Body of pancreas (tissue), 4 donors: ENCODE measurements around the gene ABHD18.

Experiments
- POLR2A ChIP-seq, 3 donors: fragments of 450-650 bp; IDR thresholded peaks; one replicate each; pipeline ENCODE4 v1.6.1; 2016; ENCODE audit warnings: antibody characterized with exemption in 3 of 3, mild to moderate bottlenecking in 2 of 3
- TF ChIP-seq, protein P1 (sequence below), 7 experiments: fragments of 450-650 bp in 4 of 7; fragments of 200-600 bp in 3 of 7; sonication (generic) in 3 of 7; IDR thresholded peaks; one replicate each; pipeline ENCODE4 v1.5.1; 2016 to 2019; ENCODE audit warnings: antibody characterized with exemption in 7 of 7

DNA sequence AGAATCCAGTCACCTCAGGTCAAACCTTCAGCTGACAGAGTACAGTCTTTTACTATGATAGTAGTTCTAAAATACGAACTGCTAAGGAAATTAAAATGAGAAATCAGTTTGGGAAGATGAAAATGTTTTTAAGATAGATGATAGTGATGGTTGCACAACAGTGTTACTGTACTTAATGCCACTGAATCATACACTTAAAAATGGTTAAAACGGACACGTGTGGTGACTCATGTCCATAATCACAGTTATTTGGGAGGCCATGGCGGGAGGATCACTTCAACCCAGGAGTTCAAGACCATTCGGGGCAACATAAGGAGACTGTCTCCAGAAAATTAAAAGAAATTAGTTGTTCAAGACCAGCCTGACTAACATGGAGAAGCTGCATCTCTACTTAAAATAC is 41.4 kb downstream of the ABHD18 start:
- TF ChIP-seq, protein P1, sequence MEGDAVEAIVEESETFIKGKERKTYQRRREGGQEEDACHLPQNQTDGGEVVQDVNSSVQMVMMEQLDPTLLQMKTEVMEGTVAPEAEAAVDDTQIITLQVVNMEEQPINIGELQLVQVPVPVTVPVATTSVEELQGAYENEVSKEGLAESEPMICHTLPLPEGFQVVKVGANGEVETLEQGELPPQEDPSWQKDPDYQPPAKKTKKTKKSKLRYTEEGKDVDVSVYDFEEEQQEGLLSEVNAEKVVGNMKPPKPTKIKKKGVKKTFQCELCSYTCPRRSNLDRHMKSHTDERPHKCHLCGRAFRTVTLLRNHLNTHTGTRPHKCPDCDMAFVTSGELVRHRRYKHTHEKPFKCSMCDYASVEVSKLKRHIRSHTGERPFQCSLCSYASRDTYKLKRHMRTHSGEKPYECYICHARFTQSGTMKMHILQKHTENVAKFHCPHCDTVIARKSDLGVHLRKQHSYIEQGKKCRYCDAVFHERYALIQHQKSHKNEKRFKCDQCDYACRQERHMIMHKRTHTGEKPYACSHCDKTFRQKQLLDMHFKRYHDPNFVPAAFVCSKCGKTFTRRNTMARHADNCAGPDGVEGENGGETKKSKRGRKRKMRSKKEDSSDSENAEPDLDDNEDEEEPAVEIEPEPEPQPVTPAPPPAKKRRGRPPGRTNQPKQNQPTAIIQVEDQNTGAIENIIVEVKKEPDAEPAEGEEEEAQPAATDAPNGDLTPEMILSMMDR (IDR thresholded peaks at IDR 0.05): no peak
- TF ChIP-seq POLR2A (IDR thresholded peaks at IDR 0.05): no peak
